Measurements from ENCODE around the gene SH3YL1.

GRCh38 chr2:268323-268722 is 4.5 kb upstream of the SH3YL1 start:
- TF ChIP-seq, protein P1, sequence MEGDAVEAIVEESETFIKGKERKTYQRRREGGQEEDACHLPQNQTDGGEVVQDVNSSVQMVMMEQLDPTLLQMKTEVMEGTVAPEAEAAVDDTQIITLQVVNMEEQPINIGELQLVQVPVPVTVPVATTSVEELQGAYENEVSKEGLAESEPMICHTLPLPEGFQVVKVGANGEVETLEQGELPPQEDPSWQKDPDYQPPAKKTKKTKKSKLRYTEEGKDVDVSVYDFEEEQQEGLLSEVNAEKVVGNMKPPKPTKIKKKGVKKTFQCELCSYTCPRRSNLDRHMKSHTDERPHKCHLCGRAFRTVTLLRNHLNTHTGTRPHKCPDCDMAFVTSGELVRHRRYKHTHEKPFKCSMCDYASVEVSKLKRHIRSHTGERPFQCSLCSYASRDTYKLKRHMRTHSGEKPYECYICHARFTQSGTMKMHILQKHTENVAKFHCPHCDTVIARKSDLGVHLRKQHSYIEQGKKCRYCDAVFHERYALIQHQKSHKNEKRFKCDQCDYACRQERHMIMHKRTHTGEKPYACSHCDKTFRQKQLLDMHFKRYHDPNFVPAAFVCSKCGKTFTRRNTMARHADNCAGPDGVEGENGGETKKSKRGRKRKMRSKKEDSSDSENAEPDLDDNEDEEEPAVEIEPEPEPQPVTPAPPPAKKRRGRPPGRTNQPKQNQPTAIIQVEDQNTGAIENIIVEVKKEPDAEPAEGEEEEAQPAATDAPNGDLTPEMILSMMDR (IDR thresholded peaks at IDR 0.05; ENCODE audit: low read length), result no peak
- no peak for TF ChIP-seq EZH2 (optimal IDR thresholded peaks at IDR 0.05; ENCODE audit: low read depth, low read length)

Measured in MM.1S (cell line).